ENCODE results near the gene CCDC27. TPM values are rescaled to one million over a fixed set of nuclear protein-coding genes. Genes with fewer than 3 reads are reported as not detected.

CCDC27 gene
- total and polyA plus RNA-seq, 2 of the 8 experiments (the other 6 are each of a cell fraction or from before 2014, with no cell fraction given) = 0.15 TPM; not detected in 1

- TF ChIP-seq ATF3 (IDR thresholded peaks at IDR 0.05; ENCODE audit: insufficient read depth, low read depth, low read length) (no peak), KDM4A (IDR thresholded peaks at IDR 0.05; ENCODE audit: low read depth, low read length, severe bottlenecking) (no peak)
These were observed 35.1 kb upstream of the CCDC27 start (continued) for GRCh38 chr1:3717041-3717714.

Measured in H1 (cell line).